ENCODE results near the gene TMPRSS12.
"Not testable (repeated sequence)": the region's sequence is repeated elsewhere in the genome, so short reads cannot be mapped to it uniquely, and the experiment has no call there.

Gene TMPRSS12

DNA sequence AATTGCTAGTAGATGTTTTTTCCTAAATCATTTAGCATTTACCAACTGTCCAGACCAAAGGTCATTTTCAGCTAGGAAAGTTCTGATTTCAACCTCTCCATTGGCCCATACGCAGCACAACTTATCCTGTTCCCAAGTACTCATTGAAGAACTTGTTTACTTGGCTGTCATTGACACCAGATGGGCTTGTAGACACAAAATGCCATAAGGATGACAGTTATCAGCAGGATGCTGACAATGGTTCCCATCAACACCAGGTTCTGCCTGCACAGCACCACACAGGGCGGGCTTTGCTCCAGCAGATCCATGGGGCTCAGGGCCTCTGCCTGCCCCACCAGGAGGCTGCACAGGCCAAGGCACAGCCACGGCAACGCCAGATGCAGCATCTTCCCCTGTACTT is 36.5 kb upstream of the TMPRSS12 start:
- Histone ChIP-seq H4K20me1 (ENCODE audit: insufficient read depth, low read length, poor library complexity, severe bottlenecking) (peaks cover 4% of the 10 kb centered on the region), H3K4me1 (ENCODE audit: insufficient read depth, low read length, poor library complexity, severe bottlenecking) (no peaks in the 10 kb centered on the region), H3K4me2 (ENCODE audit: low read depth, low read length, poor library complexity, severe bottlenecking) (no peak overlapping the region), H3F3A (ENCODE audit: low read depth) (no peaks in the 10 kb centered on the region), H3K79me2 (ENCODE audit: insufficient read depth, low read length) (no peaks in the 10 kb centered on the region), H2AFZ (ENCODE audit: low read length) (no peak overlapping the region), H3K36me3 (ENCODE audit: insufficient read depth, low read length) (peaks cover 48% of the 10 kb centered on the region), H3K9ac (ENCODE audit: low read depth, low read length, poor library complexity, severe bottlenecking) (no peak overlapping the region), H3K27me3 (ENCODE audit: insufficient read depth, low read length, poor library complexity, severe bottlenecking) (no peaks in the 10 kb centered on the region), H3K9me2 (replicated peaks; ENCODE audit: low read depth, low read length) (no peaks in the 10 kb centered on the region), H3K4me3 (ENCODE audit: low read length, poor library complexity, severe bottlenecking) (no peak overlapping the region), H3K9me3 (ENCODE audit: insufficient read depth, low read depth, low read length) (no peaks in the 10 kb centered on the region)
- TF ChIP-seq, protein P1, sequence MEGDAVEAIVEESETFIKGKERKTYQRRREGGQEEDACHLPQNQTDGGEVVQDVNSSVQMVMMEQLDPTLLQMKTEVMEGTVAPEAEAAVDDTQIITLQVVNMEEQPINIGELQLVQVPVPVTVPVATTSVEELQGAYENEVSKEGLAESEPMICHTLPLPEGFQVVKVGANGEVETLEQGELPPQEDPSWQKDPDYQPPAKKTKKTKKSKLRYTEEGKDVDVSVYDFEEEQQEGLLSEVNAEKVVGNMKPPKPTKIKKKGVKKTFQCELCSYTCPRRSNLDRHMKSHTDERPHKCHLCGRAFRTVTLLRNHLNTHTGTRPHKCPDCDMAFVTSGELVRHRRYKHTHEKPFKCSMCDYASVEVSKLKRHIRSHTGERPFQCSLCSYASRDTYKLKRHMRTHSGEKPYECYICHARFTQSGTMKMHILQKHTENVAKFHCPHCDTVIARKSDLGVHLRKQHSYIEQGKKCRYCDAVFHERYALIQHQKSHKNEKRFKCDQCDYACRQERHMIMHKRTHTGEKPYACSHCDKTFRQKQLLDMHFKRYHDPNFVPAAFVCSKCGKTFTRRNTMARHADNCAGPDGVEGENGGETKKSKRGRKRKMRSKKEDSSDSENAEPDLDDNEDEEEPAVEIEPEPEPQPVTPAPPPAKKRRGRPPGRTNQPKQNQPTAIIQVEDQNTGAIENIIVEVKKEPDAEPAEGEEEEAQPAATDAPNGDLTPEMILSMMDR (conservative IDR thresholded peaks at IDR 0.05; ENCODE audit: low read length), result no peak
- TF ChIP-seq EZH2phosphoT487 (IDR thresholded peaks at IDR 0.05; ENCODE audit: borderline replicate concordance), result no peak

DNA sequence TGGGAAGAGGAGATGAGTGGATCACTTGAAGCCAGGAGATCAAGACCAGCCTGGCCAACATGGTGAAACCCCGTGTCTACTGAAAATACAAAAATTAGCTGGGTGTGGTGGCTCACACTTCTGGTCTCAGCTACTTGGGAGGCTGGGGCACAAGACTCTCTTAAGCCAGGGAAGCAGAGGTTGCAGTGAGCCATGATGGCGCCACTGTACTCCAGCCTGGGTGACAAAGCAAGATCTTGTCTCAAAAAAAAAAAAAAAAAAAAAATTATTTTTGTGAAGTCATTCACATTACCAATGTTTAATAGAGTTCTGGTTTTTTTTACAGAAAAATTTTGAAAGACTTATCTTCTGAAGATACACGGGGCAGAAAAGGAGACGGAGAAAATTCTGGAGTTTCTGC is 33.6 kb upstream of the TMPRSS12 start:
- H3K36me3 ChIP-seq (ENCODE audit: insufficient read depth, low read length), result peaks cover 49% of the 10 kb centered on the region; the same call in 1 of the 2 replicates
- not testable (repeated sequence) for H3F3A ChIP-seq (ENCODE audit: low read depth); H3K9ac ChIP-seq (ENCODE audit: low read depth, low read length, poor library complexity, severe bottlenecking); H4K20me1 ChIP-seq (ENCODE audit: insufficient read depth, low read length, poor library complexity, severe bottlenecking); H3K9me3 ChIP-seq (ENCODE audit: insufficient read depth, low read depth, low read length); H3K4me1 ChIP-seq (ENCODE audit: insufficient read depth, low read length, poor library complexity, severe bottlenecking); H3K4me2 ChIP-seq (ENCODE audit: low read depth, low read length, poor library complexity, severe bottlenecking); H3K27me3 ChIP-seq (ENCODE audit: insufficient read depth, low read length, poor library complexity, severe bottlenecking); H2AFZ ChIP-seq (ENCODE audit: low read length); H3K4me3 ChIP-seq (ENCODE audit: low read length, poor library complexity, severe bottlenecking); H3K9me2 ChIP-seq (replicated peaks; ENCODE audit: low read depth, low read length); H3K79me2 ChIP-seq (ENCODE audit: insufficient read depth, low read length)

DNA sequence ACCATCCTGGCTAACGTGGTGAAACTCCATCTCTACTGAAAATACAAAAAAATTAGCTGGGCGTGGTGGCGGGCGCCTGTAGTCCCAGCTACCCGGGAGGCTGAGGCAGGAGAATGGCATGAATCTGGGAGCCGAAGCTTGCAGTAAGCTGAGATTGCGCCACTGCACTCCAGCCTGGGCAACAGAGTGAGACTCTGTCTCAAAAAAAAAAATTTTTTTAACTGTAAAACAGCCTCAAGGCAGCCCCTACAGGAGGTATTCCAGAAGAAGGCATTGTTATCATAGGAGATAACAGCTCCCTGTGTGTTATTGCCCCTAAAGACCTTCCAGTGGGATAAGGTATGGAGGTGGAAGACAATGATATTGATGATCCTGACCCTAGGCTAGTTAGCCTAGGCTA is 27.8 kb upstream of the TMPRSS12 start:
- H3K27me3 ChIP-seq (ENCODE audit: insufficient read depth, low read length, poor library complexity, severe bottlenecking); H3K4me2 ChIP-seq (ENCODE audit: low read depth, low read length, poor library complexity, severe bottlenecking); H3K9ac ChIP-seq (ENCODE audit: low read depth, low read length, poor library complexity, severe bottlenecking); H3K4me3 ChIP-seq (ENCODE audit: low read length, poor library complexity, severe bottlenecking); H2AFZ ChIP-seq (ENCODE audit: low read length); H3F3A ChIP-seq (ENCODE audit: low read depth); H4K20me1 ChIP-seq (ENCODE audit: insufficient read depth, low read length, poor library complexity, severe bottlenecking); H3K79me2 ChIP-seq (ENCODE audit: insufficient read depth, low read length); H3K9me3 ChIP-seq (ENCODE audit: insufficient read depth, low read depth, low read length); H3K9me2 ChIP-seq (replicated peaks; ENCODE audit: low read depth, low read length); H3K4me1 ChIP-seq (ENCODE audit: insufficient read depth, low read length, poor library complexity, severe bottlenecking): not testable (repeated sequence)
- H3K36me3 ChIP-seq (ENCODE audit: insufficient read depth, low read length), result peaks cover 82% of the 10 kb centered on the region

DNA sequence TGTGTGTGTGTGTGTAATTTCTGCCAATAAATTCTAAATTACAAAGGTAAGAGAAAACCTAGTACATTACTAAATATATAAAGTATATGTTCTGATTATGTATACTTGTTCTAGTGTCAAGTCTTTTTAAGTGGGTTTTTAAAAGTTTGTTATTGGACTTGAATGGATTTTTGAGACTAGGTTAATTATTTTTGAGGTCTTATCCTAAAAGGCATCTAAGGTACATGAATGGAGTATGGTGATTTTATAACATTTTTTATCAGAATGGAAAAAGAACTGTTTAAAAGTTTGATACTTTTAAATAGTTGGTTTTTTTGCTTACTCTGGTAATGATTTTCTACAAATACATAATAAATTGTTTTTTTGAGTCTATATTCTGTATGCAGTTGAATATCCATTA is 22.5 kb upstream of the TMPRSS12 start:
- no peak overlapping the region for H3K4me2 ChIP-seq (ENCODE audit: low read depth, low read length, poor library complexity, severe bottlenecking)
- no peaks in the 10 kb centered on the region for H3K9me3 ChIP-seq (ENCODE audit: insufficient read depth, low read depth, low read length)
- no peak overlapping the region for H3K4me3 ChIP-seq (ENCODE audit: low read length, poor library complexity, severe bottlenecking)
- no peak overlapping the region for H3K9ac ChIP-seq (ENCODE audit: low read depth, low read length, poor library complexity, severe bottlenecking)
- no peaks in the 10 kb centered on the region for H3K27me3 ChIP-seq (ENCODE audit: insufficient read depth, low read length, poor library complexity, severe bottlenecking)
- no peak overlapping the region for H2AFZ ChIP-seq (ENCODE audit: low read length)
- peaks cover 45% of the 10 kb centered on the region for H3K36me3 ChIP-seq (ENCODE audit: insufficient read depth, low read length)
- H3K9me2 ChIP-seq (replicated peaks; ENCODE audit: low read depth, low read length), result no peaks in the 10 kb centered on the region
- H3K79me2 ChIP-seq (ENCODE audit: insufficient read depth, low read length), result no peaks in the 10 kb centered on the region
- no peaks in the 10 kb centered on the region for H4K20me1 ChIP-seq (ENCODE audit: insufficient read depth, low read length, poor library complexity, severe bottlenecking)
- no peaks in the 10 kb centered on the region for H3K4me1 ChIP-seq (ENCODE audit: insufficient read depth, low read length, poor library complexity, severe bottlenecking)
- TF ChIP-seq, protein P1 (conservative IDR thresholded peaks at IDR 0.05; ENCODE audit: low read length), result no peak
- no peak for TF ChIP-seq EZH2phosphoT487 (IDR thresholded peaks at IDR 0.05; ENCODE audit: borderline replicate concordance)
- H3F3A ChIP-seq (ENCODE audit: low read depth), result no peaks in the 10 kb centered on the region
